ENCODE measurements around the gene LRRC66. TPM values are rescaled to one million over a fixed set of nuclear protein-coding genes. Genes with fewer than 3 reads are reported as not detected.

Gene LRRC66
- total RNA-seq, 4 donors from 2014 or later, result 4.6 to 9.2 (median 7.1) TPM

DNA sequence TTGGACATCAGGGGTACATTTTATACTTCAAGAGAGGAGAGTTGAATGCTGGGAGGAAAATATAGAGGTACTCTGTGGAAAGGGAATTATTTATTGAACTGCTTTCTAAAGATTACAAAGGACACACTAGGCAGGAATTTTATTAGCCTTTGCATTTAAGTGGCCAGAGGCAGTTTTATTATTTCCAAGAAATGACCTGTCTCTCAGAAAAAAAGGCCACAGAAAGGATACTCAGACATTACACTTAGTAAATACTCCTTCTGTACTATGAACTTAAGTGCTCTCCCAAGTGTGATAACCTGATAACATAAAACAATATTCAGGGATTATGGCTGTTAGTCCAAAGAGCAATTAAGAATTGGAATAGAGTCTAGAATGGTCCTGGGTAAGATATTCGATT lies 7.5 kb downstream of the LRRC66 start:
- peak overlapping the region; percentile 20 to 50 (median 44) for H3K27ac ChIP-seq
- in situ Hi-C loops (cut with MboI; ENCODE audit: low pct_ligation_motif_present in 1 of 4, low pct_unique_long_range_greater_than_20kb in 1 of 4, low sequenced_read_pairs in 3 of 4), result no loop called here
- DNase-seq, result no peak

DNA sequence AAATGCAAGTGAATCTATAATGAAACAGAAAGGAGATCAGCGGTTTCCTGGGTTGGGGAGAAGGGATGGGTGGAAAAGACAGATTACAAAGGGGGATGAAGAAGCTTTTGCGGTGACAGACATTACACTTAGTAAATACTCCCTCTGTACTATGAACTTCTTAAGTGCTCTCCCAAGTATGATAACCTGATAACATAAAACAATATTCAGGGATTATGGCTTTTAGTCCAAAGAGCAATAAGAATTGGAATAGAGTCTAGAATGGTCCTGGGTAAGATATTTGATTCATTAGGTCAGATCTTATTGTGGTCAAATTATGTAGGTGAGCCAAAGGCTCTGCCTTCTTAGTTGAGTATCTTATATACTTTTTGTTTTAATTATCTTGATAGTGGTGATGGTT lies 9.2 kb downstream of the LRRC66 start:
- Histone ChIP-seq H3K9me3 (no peaks in the 10 kb centered on the region), H3K4me3 (no peak overlapping the region), H3K4me1 (peaks cover 0 to 17% (median 7%) of the 10 kb centered on the region in 4 donors), H3K27ac (peak overlapping the region in 2 of 4 donors; percentile 48 to 50), H3K36me3 (no peaks in the 10 kb centered on the region), H3K27me3 (no peaks in the 10 kb centered on the region)
- TF ChIP-seq POLR2AphosphoS5 (IDR thresholded peaks at IDR 0.05) (no peak), POLR2A (IDR thresholded peaks at IDR 0.05) (no peak), EP300 (IDR thresholded peaks at IDR 0.05; ENCODE audit: low read depth) (no peak)
- TF ChIP-seq, protein P1, sequence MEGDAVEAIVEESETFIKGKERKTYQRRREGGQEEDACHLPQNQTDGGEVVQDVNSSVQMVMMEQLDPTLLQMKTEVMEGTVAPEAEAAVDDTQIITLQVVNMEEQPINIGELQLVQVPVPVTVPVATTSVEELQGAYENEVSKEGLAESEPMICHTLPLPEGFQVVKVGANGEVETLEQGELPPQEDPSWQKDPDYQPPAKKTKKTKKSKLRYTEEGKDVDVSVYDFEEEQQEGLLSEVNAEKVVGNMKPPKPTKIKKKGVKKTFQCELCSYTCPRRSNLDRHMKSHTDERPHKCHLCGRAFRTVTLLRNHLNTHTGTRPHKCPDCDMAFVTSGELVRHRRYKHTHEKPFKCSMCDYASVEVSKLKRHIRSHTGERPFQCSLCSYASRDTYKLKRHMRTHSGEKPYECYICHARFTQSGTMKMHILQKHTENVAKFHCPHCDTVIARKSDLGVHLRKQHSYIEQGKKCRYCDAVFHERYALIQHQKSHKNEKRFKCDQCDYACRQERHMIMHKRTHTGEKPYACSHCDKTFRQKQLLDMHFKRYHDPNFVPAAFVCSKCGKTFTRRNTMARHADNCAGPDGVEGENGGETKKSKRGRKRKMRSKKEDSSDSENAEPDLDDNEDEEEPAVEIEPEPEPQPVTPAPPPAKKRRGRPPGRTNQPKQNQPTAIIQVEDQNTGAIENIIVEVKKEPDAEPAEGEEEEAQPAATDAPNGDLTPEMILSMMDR (IDR thresholded peaks at IDR 0.05), result no peak
- intact Hi-C loops (cut with DNase I; ENCODE audit: low total_unique reads), result no loop called here
- DNase-seq, result no peak
- in situ Hi-C loops (cut with MboI; ENCODE audit: low pct_ligation_motif_present in 1 of 4, low pct_unique_long_range_greater_than_20kb in 1 of 4, low sequenced_read_pairs in 3 of 4), result no loop called here
- 59 to 80% methylated on average over 2 of the region's 2 CpGs for WGBS, 2 donors (ENCODE audit: low coverage in 1 of 2)

More for the DNA sequence above, 7.5 kb downstream of the LRRC66 start:
- WGBS, 2 donors (ENCODE audit: low coverage in 1 of 2), result 66 to 83% methylated on average over 1 of the region's 1 CpG
- H3K9me3 ChIP-seq, result no peaks in the 10 kb centered on the region
- no peaks in the 10 kb centered on the region for H3K36me3 ChIP-seq
- TF ChIP-seq POLR2A (IDR thresholded peaks at IDR 0.05) (no peak), EP300 (IDR thresholded peaks at IDR 0.05; ENCODE audit: low read depth) (no peak), POLR2AphosphoS5 (IDR thresholded peaks at IDR 0.05) (no peak)
- TF ChIP-seq, protein P1 (IDR thresholded peaks at IDR 0.05), result no peak
- no peak overlapping the region for H3K4me3 ChIP-seq
- peaks cover 0 to 24% (median 9%) of the 10 kb centered on the region in 4 donors for H3K4me1 ChIP-seq
- H3K27me3 ChIP-seq, result no peaks in the 10 kb centered on the region
- intact Hi-C loops (cut with DNase I; ENCODE audit: low total_unique reads), result no loop called here

DNA sequence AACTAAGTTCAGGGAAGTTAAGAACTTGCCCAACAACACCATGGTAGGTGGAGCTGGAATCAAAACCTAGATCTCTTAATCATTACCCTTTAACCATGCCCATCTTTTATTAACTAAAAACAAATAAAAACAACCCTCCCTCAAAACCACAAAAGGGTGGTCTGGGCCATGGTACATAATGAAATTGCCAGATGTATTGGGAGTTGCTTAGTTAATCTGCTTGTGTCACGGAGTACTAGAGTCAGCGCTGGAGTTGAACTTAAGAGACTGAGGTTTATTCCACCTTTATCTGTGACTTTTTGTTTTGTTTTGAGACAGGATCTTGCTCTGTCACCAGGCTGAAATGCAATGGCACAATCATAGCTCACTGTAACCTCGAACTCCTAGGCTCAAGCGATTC lies 13.3 kb downstream of the LRRC66 start:
- no peak for TF ChIP-seq POLR2A (IDR thresholded peaks at IDR 0.05)
- no peak for TF ChIP-seq EP300 (IDR thresholded peaks at IDR 0.05; ENCODE audit: low read depth)
- TF ChIP-seq, protein P1 (IDR thresholded peaks at IDR 0.05), result no peak
- TF ChIP-seq POLR2AphosphoS5 (IDR thresholded peaks at IDR 0.05), result no peak

DNA sequence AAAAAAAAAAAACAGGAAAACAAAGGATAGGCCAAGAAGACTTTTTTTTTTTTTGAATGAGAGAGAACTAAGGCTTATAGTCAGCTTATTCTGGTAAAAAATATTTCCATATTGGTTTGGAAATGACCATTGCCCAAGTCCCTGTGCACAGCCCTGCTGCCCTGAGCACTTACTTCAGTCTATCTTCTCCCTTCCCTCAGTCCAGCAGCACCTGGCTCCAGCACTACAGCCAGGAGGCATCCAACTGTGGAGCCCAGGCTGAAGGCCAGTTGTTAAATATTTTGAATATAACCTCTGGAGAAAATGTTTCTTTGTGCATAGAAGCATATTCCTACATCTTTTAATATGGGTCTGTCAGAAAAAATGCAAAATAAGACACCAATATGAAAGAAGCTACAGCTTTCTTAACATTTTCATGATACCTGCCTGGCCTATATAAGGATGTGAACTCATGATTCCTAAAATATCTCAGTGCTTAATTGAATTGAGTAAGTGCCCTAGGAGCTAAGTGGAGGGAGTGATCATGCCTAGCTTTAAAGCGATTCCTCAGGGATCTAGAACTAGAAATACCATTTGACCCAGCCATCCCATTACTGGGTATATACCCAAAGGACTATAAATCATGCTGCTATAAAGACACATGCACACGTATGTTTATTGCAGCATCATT lies 14.4 kb downstream of the LRRC66 start:
- H3K4me3 ChIP-seq, result no peak overlapping the region
- DNase-seq, result no peak
- no peaks in the 10 kb centered on the region for H3K36me3 ChIP-seq
- no peaks in the 10 kb centered on the region for H3K27me3 ChIP-seq
- no peaks in the 10 kb centered on the region for H3K9me3 ChIP-seq
- no peak overlapping the region for H3K27ac ChIP-seq
- intact Hi-C loops (cut with DNase I; ENCODE audit: low total_unique reads) (no loop called here), in situ Hi-C loops (cut with MboI; ENCODE audit: low pct_ligation_motif_present in 1 of 4, low pct_unique_long_range_greater_than_20kb in 1 of 4, low sequenced_read_pairs in 3 of 4) (no loop called here)
- 69% methylated on average over 2 of the region's 2 CpGs; no CpG with 5 or more reads in 1 of the 2 donors for WGBS, 2 donors (ENCODE audit: low coverage in 1 of 2)
- TF ChIP-seq EP300 (IDR thresholded peaks at IDR 0.05; ENCODE audit: low read depth), result no peak
- no peak for TF ChIP-seq POLR2A (IDR thresholded peaks at IDR 0.05)
- TF ChIP-seq, protein P1 (IDR thresholded peaks at IDR 0.05), result no peak
- no peak for TF ChIP-seq POLR2AphosphoS5 (IDR thresholded peaks at IDR 0.05)
- H3K4me1 ChIP-seq, result no peaks in the 10 kb centered on the region

More for the DNA sequence above, 13.3 kb downstream of the LRRC66 start:
- no peak for DNase-seq
- 96 to 100% methylated on average over 4 of the region's 4 CpGs for WGBS, 2 donors (ENCODE audit: low coverage in 1 of 2)
- Histone ChIP-seq H3K36me3 (no peaks in the 10 kb centered on the region), H3K4me1 (peaks cover 0 to 8% (median under 1%) of the 10 kb centered on the region in 4 donors), H3K27me3 (no peaks in the 10 kb centered on the region), H3K9me3 (no peaks in the 10 kb centered on the region), H3K4me3 (no peak overlapping the region), H3K27ac (no peak overlapping the region)
- in situ Hi-C loops (cut with MboI; ENCODE audit: low pct_ligation_motif_present in 1 of 4, low pct_unique_long_range_greater_than_20kb in 1 of 4, low sequenced_read_pairs in 3 of 4) (no loop called here), intact Hi-C loops (cut with DNase I; ENCODE audit: low total_unique reads) (no loop called here)

All from transverse colon (tissue), 4 donors.